Embryonic facial prominence (tissue), 1 donor: ENCODE data around the gene BTNL2.
"Not testable (repeated sequence)": the region's sequence is repeated elsewhere in the genome, so short reads cannot be mapped to it uniquely, and the experiment has no call there.

Experiments used
- DNase-seq: peaks from one replicate; pipeline ENCODE4 v3.0.0-alpha.2; 2016; ENCODE audit errors: extremely low spot score

The BTNL2 gene

GRCh38 chr6:32406857-32407256 is at the start of gene BTNL2:
BTNL2 (minus strand) TSS chr6:32407181; CDS start chr6:32407123, 58 bp downstream.
- DNase-seq: no peak

- DNase-seq: no peak
Measured at GRCh38 chr6:32449088-32449736, 42.2 kb upstream of the BTNL2 start.

GRCh38 chr6:32447932-32448331 is 41.0 kb upstream of the BTNL2 start:
- no peak for DNase-seq

GRCh38 chr6:32445321-32445854 is 38.4 kb upstream of the BTNL2 start:
- DNase-seq: no peak

GRCh38 chr6:32444433-32444832 is 37.5 kb upstream of the BTNL2 start:
- DNase-seq: no peak

- no peak for DNase-seq
Measured at GRCh38 chr6:32442977-32443552, 36.1 kb upstream of the BTNL2 start.

GRCh38 chr6:32442243-32442667 is 35.3 kb upstream of the BTNL2 start:
- DNase-seq: no peak

- no peak for DNase-seq
Measured at GRCh38 chr6:32439602-32440214, 32.7 kb upstream of the BTNL2 start, which contains the start of gene HLA-DRA. HLA-DRA (plus strand) TSS chr6:32439887; CDS start chr6:32439951, 64 bp downstream.

- DNase-seq: no peak
Measured at GRCh38 chr6:32439139-32439538, 32.2 kb upstream of the BTNL2 start.

GRCh38 chr6:32436995-32437836 is 30.2 kb upstream of the BTNL2 start:
- DNase-seq: no peak

- no peak for DNase-seq
Measured at GRCh38 chr6:32436186-32436585, 29.2 kb upstream of the BTNL2 start.

- not testable (repeated sequence) for DNase-seq
Measured at GRCh38 chr6:32433950-32434349, 27.0 kb upstream of the BTNL2 start.

- no peak for DNase-seq
Measured at GRCh38 chr6:32432050-32432450, 25.1 kb upstream of the BTNL2 start.

- no peak for DNase-seq
Measured at GRCh38 chr6:32431142-32431541, 24.2 kb upstream of the BTNL2 start.

GRCh38 chr6:32430179-32430578 is 23.2 kb upstream of the BTNL2 start:
- no peak for DNase-seq

GRCh38 chr6:32427934-32428474 is 21.0 kb upstream of the BTNL2 start:
- no peak for DNase-seq

GRCh38 chr6:32427218-32427617 is 20.2 kb upstream of the BTNL2 start:
- DNase-seq: no peak

GRCh38 chr6:32426338-32426737 is 19.4 kb upstream of the BTNL2 start:
- no peak for DNase-seq

GRCh38 chr6:32424589-32425300 is 17.8 kb upstream of the BTNL2 start:
- no peak for DNase-seq

GRCh38 chr6:32416036-32416435 is 9.1 kb upstream of the BTNL2 start:
- no peak for DNase-seq

- peak; percentile 25 for DNase-seq
Measured at GRCh38 chr6:32415521-32416019, 8.6 kb upstream of the BTNL2 start.
